ENCODE measurements around the gene KDM1B. TPM values are rescaled to one million over a fixed set of nuclear protein-coding genes. Genes with fewer than 3 reads are reported as not detected.

The KDM1B gene
- total RNA-seq, 6 donors from 2014 or later = 13.0 to 29.0 (median 22.0) TPM

- H3K27me3 ChIP-seq = no peaks in the 10 kb centered on the region
- ATAC-seq (ENCODE audit: low FRiP score in 2 of 2) (no peak), DNase-seq (no peak)
- no peak overlapping the region for H3K4me3 ChIP-seq
- no peaks in the 10 kb centered on the region for H3K9me3 ChIP-seq
- peaks cover 0 to 2% (median 0%) of the 10 kb centered on the region in 4 donors for H3K4me1 ChIP-seq
- H3K36me3 ChIP-seq = peaks cover 0 to 14% (median 4%) of the 10 kb centered on the region in 4 donors
- WGBS, 2 donors = 88 to 90% methylated on average over 4 of the region's 4 CpGs
- H3K27ac ChIP-seq = no peak overlapping the region
- TF ChIP-seq POLR2A (IDR thresholded peaks at IDR 0.05) (no peak), EP300 (IDR thresholded peaks at IDR 0.05) (no peak), POLR2AphosphoS5 (IDR thresholded peaks at IDR 0.05) (no peak), CTCF (IDR thresholded peaks at IDR 0.05) (no peak)
Observed at GRCh38 chr6:18177286-18177965, 22.2 kb downstream of the KDM1B start.

DNA sequence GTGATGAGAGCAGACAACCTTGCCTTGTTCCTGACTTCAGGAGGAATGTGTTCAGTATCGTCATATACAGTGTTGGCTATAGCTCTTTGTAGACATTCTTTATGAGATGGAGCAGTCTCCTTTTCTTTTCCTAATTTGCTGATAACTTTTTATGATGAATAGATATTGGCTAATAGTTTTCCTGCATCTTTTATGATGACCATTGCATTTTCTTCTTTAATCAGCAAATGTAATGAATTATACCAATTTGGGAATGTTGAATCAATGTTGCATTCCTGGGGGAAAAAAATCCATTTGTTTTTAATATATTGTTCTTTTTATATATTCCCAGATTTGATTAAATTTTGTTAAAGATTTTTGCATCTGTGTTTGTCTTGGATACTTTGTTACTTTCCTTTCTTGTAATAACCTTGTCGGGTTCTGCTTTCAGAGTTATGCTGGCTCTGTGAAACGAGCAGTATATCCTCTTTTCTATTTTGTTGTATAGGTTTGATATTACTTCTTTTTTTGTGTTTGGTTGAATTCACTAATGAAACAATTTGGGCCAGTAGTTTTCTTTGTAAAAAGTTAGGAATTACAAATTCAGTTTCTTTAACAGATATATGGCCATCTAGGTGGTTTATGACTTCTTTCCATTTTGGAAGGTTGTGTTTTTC is 23.9 kb downstream of the KDM1B start:
- TF ChIP-seq CTCF (IDR thresholded peaks at IDR 0.05) = no peak
- TF ChIP-seq EP300 (IDR thresholded peaks at IDR 0.05) = no peak
- TF ChIP-seq POLR2AphosphoS5 (IDR thresholded peaks at IDR 0.05) = no peak
- TF ChIP-seq POLR2A (IDR thresholded peaks at IDR 0.05) = no peak
- Histone ChIP-seq H3K9me3 (no peaks in the 10 kb centered on the region), H3K4me1 (peaks cover 0 to 2% (median 0%) of the 10 kb centered on the region in 4 donors), H3K36me3 (peaks cover 0 to 12% (median 2%) of the 10 kb centered on the region in 4 donors), H3K4me3 (no peak overlapping the region), H3K27me3 (no peaks in the 10 kb centered on the region), H3K27ac (no peak overlapping the region)
- DNase-seq (no peak), ATAC-seq (ENCODE audit: low FRiP score in 2 of 2) (no peak)
- 80 to 85% methylated on average over 3 of the region's 3 CpGs for WGBS, 2 donors

GRCh38 chr6:18179770-18180356 is 24.6 kb downstream of the KDM1B start:
- Histone ChIP-seq H3K4me1 (peaks cover 0 to 2% (median 0%) of the 10 kb centered on the region in 4 donors), H3K9me3 (no peaks in the 10 kb centered on the region), H3K27ac (no peak overlapping the region), H3K27me3 (no peaks in the 10 kb centered on the region), H3K4me3 (no peak overlapping the region), H3K36me3 (peaks cover 0 to 8% (median 0%) of the 10 kb centered on the region in 4 donors)
- 66 to 76% methylated on average over 5 of the region's 5 CpGs for WGBS, 2 donors
- TF ChIP-seq POLR2A (IDR thresholded peaks at IDR 0.05) = no peak
- no peak for TF ChIP-seq EP300 (IDR thresholded peaks at IDR 0.05)
- no peak for TF ChIP-seq POLR2AphosphoS5 (IDR thresholded peaks at IDR 0.05)
- no peak for TF ChIP-seq CTCF (IDR thresholded peaks at IDR 0.05)
- ATAC-seq (ENCODE audit: low FRiP score in 2 of 2) (peak; percentile 57 to 87), DNase-seq (peak in 1 of 2 donors; percentile 53)

GRCh38 chr6:18182568-18182967 is 27.3 kb downstream of the KDM1B start:
- H3K27ac ChIP-seq = no peak overlapping the region
- H3K36me3 ChIP-seq = peaks cover 0 to 13% (median 0%) of the 10 kb centered on the region in 4 donors
- WGBS, 2 donors = 89 to 92% methylated on average over 4 of the region's 4 CpGs
- H3K4me3 ChIP-seq = no peak overlapping the region
- TF ChIP-seq CTCF (IDR thresholded peaks at IDR 0.05) (no peak), POLR2A (IDR thresholded peaks at IDR 0.05) (no peak), EP300 (IDR thresholded peaks at IDR 0.05) (no peak), POLR2AphosphoS5 (IDR thresholded peaks at IDR 0.05) (no peak)
- DNase-seq (no peak), ATAC-seq (ENCODE audit: low FRiP score in 2 of 2) (no peak)
- no peaks in the 10 kb centered on the region for H3K27me3 ChIP-seq
- no peaks in the 10 kb centered on the region for H3K9me3 ChIP-seq
- peaks cover 0 to 12% (median 4%) of the 10 kb centered on the region in 4 donors for H3K4me1 ChIP-seq

Measured in upper lobe of left lung (tissue), 6 donors.